NK-92 treated with Interleukin-12 subunit alpha and Interleukin-12 subunit beta, amount 100 ng/mL, for 24 hours (cell line): ENCODE measurements around the gene SLMAP.

Experiments
- DNase-seq: peaks from one replicate; lab custom pipeline; 2025; lab: John Stamatoyannopoulos, UW

The SLMAP gene, protein sequence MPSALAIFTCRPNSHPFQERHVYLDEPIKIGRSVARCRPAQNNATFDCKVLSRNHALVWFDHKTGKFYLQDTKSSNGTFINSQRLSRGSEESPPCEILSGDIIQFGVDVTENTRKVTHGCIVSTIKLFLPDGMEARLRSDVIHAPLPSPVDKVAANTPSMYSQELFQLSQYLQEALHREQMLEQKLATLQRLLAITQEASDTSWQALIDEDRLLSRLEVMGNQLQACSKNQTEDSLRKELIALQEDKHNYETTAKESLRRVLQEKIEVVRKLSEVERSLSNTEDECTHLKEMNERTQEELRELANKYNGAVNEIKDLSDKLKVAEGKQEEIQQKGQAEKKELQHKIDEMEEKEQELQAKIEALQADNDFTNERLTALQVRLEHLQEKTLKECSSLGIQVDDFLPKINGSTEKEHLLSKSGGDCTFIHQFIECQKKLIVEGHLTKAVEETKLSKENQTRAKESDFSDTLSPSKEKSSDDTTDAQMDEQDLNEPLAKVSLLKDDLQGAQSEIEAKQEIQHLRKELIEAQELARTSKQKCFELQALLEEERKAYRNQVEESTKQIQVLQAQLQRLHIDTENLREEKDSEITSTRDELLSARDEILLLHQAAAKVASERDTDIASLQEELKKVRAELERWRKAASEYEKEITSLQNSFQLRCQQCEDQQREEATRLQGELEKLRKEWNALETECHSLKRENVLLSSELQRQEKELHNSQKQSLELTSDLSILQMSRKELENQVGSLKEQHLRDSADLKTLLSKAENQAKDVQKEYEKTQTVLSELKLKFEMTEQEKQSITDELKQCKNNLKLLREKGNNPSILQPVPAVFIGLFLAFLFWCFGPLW

GRCh38 chr3:57755741-57756527 lies at the start of gene SLMAP:
TSS of gene SLMAP (plus strand) at chr3:57756309. CDS start at chr3:57757652, 1,343 bp downstream.
- DNase-seq = peak; percentile 86

GRCh38 chr3:57706462-57706861 lies 49.6 kb upstream of the SLMAP start:
- DNase-seq = no peak

DNA sequence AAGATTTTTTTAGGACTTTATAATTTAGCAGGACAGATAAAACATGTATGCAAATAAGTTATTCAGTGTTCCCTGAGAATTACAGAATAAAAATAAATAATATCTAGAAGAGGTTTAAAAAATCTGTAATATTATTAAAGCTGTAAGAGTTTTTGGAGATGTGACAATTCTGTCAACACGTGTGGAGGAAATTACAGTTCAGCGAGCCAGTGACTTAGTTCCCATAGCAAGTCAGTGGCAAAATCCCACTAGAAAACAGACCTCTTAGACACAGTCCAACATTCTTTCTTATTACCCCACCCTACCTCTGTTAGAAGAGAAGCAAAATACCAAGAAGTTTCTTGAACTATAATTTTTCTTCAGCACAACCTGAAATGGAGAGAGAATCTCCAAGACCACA lies 47.1 kb upstream of the SLMAP start:
- DNase-seq = no peak

DNA sequence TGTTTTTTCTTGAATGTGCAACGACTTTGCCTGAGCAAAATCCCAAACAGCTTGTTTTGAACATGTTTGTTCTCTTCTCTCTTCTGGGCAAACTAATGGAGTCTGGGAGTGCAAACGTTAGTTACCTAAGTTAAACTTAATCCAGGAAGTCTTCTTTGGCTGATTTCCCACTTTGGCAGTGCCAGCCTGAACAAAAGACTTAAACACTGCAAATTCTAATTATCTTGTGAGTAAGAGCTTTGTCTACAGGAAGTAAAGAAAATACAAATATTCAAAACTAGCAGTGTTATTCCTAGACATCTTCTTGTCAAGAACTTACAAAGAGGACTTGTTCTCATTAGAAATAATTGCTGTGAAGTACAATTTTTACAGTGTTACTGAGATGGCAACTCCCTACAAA lies 46.5 kb upstream of the SLMAP start:
- DNase-seq = no peak

GRCh38 chr3:57715686-57716085 lies 40.4 kb upstream of the SLMAP start:
- no peak for DNase-seq

DNA sequence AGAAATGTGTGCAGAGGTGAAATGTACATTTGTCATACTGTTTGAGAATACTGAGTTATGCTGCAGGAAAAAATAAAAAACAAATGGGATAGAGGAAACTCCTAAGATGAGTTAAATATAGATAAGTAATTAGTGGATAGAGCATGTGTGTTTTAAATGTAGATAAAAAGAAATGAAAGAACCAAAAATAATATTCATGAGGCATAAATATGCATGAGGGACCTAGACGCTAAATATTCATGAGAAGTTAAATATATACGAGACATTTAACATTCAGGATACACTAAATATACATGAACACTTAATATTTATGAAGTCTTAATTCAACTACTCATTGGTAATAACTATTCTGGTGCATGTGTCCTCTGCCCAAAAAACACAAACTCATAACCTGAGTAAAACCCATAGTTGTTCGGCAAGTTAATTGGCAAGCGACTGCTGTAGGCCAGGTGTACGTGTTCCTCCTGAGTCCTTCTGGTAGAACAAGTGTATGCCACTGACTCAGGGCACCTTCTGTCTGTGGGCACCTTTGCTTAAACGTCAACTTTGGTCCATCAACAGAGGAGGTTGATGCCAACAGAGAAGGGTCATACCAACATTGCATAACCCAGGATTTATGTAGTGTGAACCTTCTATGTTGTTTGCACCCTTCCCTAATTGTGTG lies 38.8 kb upstream of the SLMAP start:
- DNase-seq = no peak

DNA sequence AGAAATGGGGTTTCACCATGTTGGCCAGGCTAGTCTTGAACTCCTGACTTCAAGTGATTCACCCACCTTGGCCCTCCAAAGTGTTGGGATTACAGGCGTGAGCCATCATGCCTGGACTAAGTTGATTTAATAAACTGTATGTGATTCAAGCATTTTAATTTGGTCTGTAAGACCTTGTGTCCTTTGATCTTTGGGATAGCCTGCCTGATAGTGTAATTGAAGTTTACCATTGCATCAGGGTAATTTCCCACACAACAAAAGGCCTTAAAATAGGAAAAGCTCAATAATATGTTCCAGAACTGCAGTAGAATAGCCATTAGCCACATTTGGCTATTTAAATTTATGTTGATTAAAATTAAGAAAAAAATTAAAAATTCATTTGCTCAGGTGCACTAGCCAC lies 38.0 kb upstream of the SLMAP start:
- DNase-seq = no peak

DNA sequence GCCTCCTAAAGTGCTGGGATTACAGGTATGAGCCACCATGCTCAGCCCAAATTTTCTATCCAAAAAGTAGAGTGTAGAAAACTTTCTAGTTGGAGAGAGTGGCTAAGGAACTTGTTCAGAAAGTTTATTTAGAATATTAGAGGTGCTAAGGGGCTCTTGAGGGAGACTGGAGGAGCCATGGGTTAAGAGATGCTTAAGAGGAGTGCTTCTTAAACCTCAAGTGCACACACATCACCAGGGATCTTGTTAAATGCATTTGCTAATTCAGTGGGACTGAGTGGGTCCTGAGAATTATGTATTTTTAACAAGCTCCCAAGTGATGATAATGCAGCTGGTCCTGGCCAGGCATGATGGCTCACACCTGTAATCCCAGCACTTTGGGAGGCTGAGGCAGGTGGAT lies 29.7 kb upstream of the SLMAP start:
- no peak for DNase-seq

DNA sequence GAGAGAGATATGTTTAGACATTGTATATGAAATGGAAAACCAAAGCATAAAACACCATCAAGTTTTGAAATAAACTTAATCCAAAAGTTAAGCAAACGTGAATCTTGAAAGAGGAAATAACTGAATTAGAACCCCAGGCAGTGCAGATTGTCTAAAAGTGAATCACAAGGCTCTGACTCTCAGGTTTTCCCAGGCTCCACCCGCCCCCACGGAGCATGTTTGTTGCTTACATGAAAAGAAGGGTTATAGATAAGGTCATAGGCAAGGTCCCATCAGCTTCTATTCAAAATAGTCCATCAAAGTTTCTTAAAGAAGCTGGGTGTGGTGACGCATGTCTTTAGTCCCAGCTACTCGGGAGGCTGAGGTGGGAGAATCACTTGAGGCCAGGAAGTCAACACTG lies 29.0 kb upstream of the SLMAP start:
- DNase-seq = no peak

DNA sequence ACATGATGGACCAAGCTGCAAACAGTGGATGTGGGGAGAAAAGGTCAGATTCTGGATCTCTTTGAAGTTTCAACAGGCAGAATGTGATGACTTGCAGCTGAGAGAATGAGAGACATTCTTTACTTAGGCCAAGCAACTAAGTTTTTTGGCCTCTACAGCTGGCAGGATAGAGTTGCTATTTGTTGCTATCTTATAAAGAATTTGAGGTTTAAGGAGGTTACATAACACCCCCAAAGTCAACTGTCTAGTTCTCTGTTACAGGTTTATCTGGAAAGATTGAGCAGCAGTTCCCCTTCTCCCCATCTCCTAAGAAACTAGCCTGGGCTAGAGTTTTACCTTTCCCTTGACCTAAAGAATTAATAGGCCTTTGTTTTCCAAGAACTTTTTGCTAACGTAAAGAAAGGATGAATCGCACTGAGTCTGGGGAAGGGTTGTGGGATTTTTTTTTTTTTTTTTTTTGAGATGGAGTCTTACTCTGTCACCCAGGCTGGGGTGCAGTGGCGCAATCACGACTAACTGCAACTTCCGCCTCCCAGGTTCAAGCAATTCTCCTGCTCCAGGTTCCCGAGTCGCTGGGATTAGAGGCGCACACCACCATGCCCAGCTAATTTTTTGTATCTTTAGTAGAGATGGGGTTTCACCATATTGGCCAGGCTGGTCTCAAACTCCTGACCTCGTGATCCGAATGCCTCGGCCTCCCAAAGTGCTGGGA lies 26.6 kb upstream of the SLMAP start:
- no peak for DNase-seq

- DNase-seq = no peak
These were observed 25.4 kb upstream of the SLMAP start for GRCh38 chr3:57730682-57731081.

- no peak for DNase-seq
These were observed 24.8 kb upstream of the SLMAP start for GRCh38 chr3:57731311-57731710.

- DNase-seq = no peak
These were observed 22.3 kb upstream of the SLMAP start for GRCh38 chr3:57733790-57734189.

- no peak for DNase-seq
These were observed 20.7 kb upstream of the SLMAP start for GRCh38 chr3:57735405-57735804.

GRCh38 chr3:57737840-57738239 lies 18.3 kb upstream of the SLMAP start:
- DNase-seq = no peak

DNA sequence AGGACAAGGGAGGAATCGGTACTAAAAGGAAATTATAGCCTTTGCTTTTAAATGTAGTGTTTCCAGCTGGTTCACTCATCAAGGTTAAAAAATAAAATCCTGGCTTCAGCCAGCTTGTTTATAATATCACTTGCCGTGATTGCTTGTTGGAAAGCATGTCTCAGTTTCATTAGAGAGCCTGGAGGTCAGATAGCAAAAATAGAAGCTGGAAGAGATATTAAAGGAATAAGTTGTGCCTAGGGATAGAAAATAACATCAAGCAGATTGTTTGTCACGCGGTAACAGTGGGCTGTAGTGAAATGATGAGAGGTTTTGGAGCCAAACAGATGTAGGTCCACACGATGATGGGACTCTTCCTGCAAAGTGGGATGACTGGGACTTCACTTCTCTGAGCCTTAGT lies 17.7 kb upstream of the SLMAP start:
- no peak for DNase-seq

- no peak for DNase-seq
These were observed 16.1 kb upstream of the SLMAP start for GRCh38 chr3:57740027-57740426.

GRCh38 chr3:57743496-57743895 lies 12.6 kb upstream of the SLMAP start:
- DNase-seq = no peak

DNA sequence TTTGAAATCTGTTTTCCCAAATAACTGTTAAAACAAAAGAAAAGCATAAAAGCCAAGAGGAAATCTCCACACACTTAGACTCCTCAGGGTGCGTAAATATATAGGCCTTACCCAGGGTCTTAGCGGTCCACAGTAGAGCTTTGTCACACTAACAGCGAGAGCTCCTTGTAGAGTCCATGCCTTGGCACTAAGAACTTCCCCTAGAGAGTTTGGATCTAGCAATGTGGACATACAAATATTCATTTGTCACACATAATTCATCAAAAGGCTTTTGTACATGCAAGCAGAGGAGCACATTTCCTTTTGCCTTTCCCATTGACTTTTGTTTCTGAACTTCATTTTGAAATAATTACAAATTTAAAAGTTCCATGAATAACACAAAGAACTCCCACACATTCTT lies 11.0 kb upstream of the SLMAP start:
- DNase-seq = no peak

- DNase-seq = no peak
These were observed 9.7 kb upstream of the SLMAP start for GRCh38 chr3:57746156-57747010.
